Activated CD4-positive, alpha-beta T cell treated with anti-CD3 and anti-CD28 coated beads, Interleukin-2, amount 50 U/mL, for 16 hours (primary cell): Measurements from ENCODE around the gene CCDC122.

Experiments
- DNase-seq: peaks from one replicate; pipeline ENCODE4 v3.0.0-alpha.2; 2020

Gene CCDC122

GRCh38 chr13:43800828-43801227 lies 78.7 kb downstream of the CCDC122 start:
- DNase-seq = peak; percentile 40

- no peak for DNase-seq
These were observed 80.3 kb downstream of the CCDC122 start for GRCh38 chr13:43799191-43799590.

- DNase-seq = no peak
These were observed 81.7 kb downstream of the CCDC122 start for GRCh38 chr13:43797869-43798268.

GRCh38 chr13:43797159-43797558 lies 82.4 kb downstream of the CCDC122 start:
- DNase-seq = peak; percentile 68

- no peak for DNase-seq
These were observed 85.1 kb downstream of the CCDC122 start for GRCh38 chr13:43794416-43794815.

- no peak for DNase-seq
These were observed 87.3 kb downstream of the CCDC122 start for GRCh38 chr13:43792076-43792881.

- DNase-seq = no peak
These were observed 91.5 kb downstream of the CCDC122 start for GRCh38 chr13:43787997-43788396.

- DNase-seq = no peak
These were observed 92.0 kb downstream of the CCDC122 start for GRCh38 chr13:43787518-43787891.

GRCh38 chr13:43786766-43787517 lies 92.6 kb downstream of the CCDC122 start, which contains the start of gene ENOX1:
ENOX1 (minus strand) TSS chr13:43786972.
- DNase-seq = peak; percentile 35

GRCh38 chr13:43786472-43786765 lies 93.1 kb downstream of the CCDC122 start:
- DNase-seq = no peak
